PFSK-1 (cell line): ENCODE results near the gene VPS26B.

ENCODE experiments used
- FOXP2 ChIP-seq: optimal IDR thresholded peaks from 2 replicates; pipeline ENCODE3; 2011; ENCODE audit warnings: borderline replicate concordance, control low read depth, inconsistent platforms; ENCODE audit not compliant: insufficient read depth; ENCODE audit errors: extremely low read length, extremely low read depth
- POLR2AphosphoS5 ChIP-seq: IDR thresholded peaks from 2 replicates; pipeline ENCODE4 v1.6.1; 2012; ENCODE audit warnings: low read depth, mild to moderate bottlenecking, control low read depth, low read length, moderate library complexity
- REST ChIP-seq, 2 experiments: IDR thresholded peaks; 2 replicates each; pipeline versions ENCODE4 v1.6.1 to v1.8.0; 2011 to 2012; ENCODE audit warnings: low read depth in 2 of 2, low read length in 2 of 2, control low read depth in 1 of 2, inconsistent platforms in 1 of 2, mild to moderate bottlenecking in 1 of 2, moderate library complexity in 1 of 2; ENCODE audit not compliant: insufficient read depth in 1 of 2
- SIN3A ChIP-seq: IDR thresholded peaks from 2 replicates; pipeline ENCODE4 v1.6.1; 2012; ENCODE audit warnings: mild to moderate bottlenecking, low read length, moderate library complexity, borderline replicate concordance; ENCODE audit not compliant: insufficient read depth
- TAF1 ChIP-seq: IDR thresholded peaks from 2 replicates; pipeline ENCODE4 v1.6.1; 2012; ENCODE audit warnings: low read length, control low read depth, borderline replicate concordance; ENCODE audit not compliant: insufficient read depth

GRCh38 chr11:134294664-134295063 lies 70.2 kb downstream of the VPS26B start:
- TF ChIP-seq TAF1 (no peak), POLR2AphosphoS5 (no peak), SIN3A (no peak), FOXP2 (no peak), REST (IDR thresholded peaks at IDR 0.05; ENCODE audit: insufficient read depth in 1 of 2, low read depth in 2 of 2, low read length in 2 of 2) (no peak)
